Heart left ventricle (tissue), 16 donors: Measurements from ENCODE around the gene DCX. TPM values are rescaled to one million over a fixed set of nuclear protein-coding genes. Genes with fewer than 3 reads are reported as not detected.

Experiments
- ATAC-seq, 4 donors: fragments of 200-7000 bp; cut with Tn5 transposase; one replicate each; pipeline ENCODE4 v1.9.1; 2020 to 2022; ENCODE audit warnings: moderate library complexity in 4 of 4, mild to moderate bottlenecking in 3 of 4, moderate number of reproducible peaks in 1 of 4
- DNase-seq, 5 donors: peaks; one replicate each; pipeline ENCODE4 v3.0.0-alpha.2; 2020
- H3K27ac ChIP-seq, 12 donors: fragments of 200-600 bp; sonication (generic) in 4 of 12; one replicate each; pipeline versions ENCODE4 v1.5.0 to v1.8.0; 2016 to 2022; ENCODE audit warnings: mild to moderate bottlenecking in 2 of 12
- H3K27me3 ChIP-seq, 9 donors: fragments of 200-600 bp; sonication (generic) in 2 of 9; one replicate each; pipeline versions ENCODE4 v1.5.1 to v1.8.0; 2016 to 2022; ENCODE audit warnings: mild to moderate bottlenecking in 3 of 9
- H3K36me3 ChIP-seq, 9 donors: fragments of 200-600 bp; sonication (generic) in 2 of 9; one replicate each; pipeline versions ENCODE4 v1.5.0 to v1.8.0; 2018 to 2022; ENCODE audit warnings: mild to moderate bottlenecking in 2 of 9
- H3K4me1 ChIP-seq, 12 donors: fragments of 200-600 bp; sonication (generic) in 4 of 12; one replicate each; pipeline versions ENCODE4 v1.5.0 to v1.8.0; 2016 to 2022; ENCODE audit warnings: mild to moderate bottlenecking in 3 of 12
- H3K4me3 ChIP-seq, 12 donors: fragments of 200-600 bp; sonication (generic) in 4 of 12; one replicate each; pipeline versions ENCODE4 v1.5.0 to v1.8.0; 2017 to 2022; ENCODE audit warnings: mild to moderate bottlenecking in 9 of 12, moderate library complexity in 4 of 12
- H3K9me3 ChIP-seq, 12 donors: fragments of 200-600 bp; sonication (generic) in 4 of 12; one replicate each; pipeline versions ENCODE4 v1.5.0 to v1.8.0; 2016 to 2022; ENCODE audit warnings: mild to moderate bottlenecking in 1 of 12
- POLR2A ChIP-seq, 2 donors: fragments of 450-650 bp; IDR thresholded peaks; one replicate each; pipeline ENCODE4 v1.6.1; 2017; ENCODE audit warnings: antibody characterized with exemption in 2 of 2, mild to moderate bottlenecking in 2 of 2, moderate library complexity in 2 of 2
- WGBS, 4 donors: extraction: QIAGEN DNeasy Blood & Tissue Kit in 2 of 4; methylation state at CpG; one replicate each; pipeline versions ENCODE4 v1.1.5 to v1.1.7; 2013 to 2018; 5-methylcytosine and 5-hydroxymethylcytosine counted together
- intact Hi-C, 10 donors: fragments of 100-400 bp; cut with DNase I; formaldehyde crosslinking; loops; one replicate each; pipeline versions ENCODE4 v1.11.1 to v1.14.2; 2022
- polyA plus RNA-seq, 2 donors: library from polyadenylated mRNA; stranded (reverse); fragments of 200-250 nt; gene quantifications; one replicate each; pipeline ENCODE4 v1.2.3, GENCODE V29; 2013
- total RNA-seq, 9 donors: library from RNA; depleted of rRNA in 2 of 9; stranded (reverse); fragments of >200 nt in 2 of 9; fragmentation: NEBNext Ultra II Directional in 3 of 9; extraction: Animal tissue kit (Norgen Biotek cat#: 25700) in 3 of 9; gene quantifications; one replicate each; pipeline versions ENCODE4 v1.1.0 to v1.2.4, GENCODE V29; 2016 to 2023
- TF ChIP-seq, protein P1 (sequence below), 12 donors: fragments of 200-600 bp; sonication (generic) in 4 of 12; IDR thresholded peaks; one replicate each; pipeline versions ENCODE4 v1.5.0 to v1.8.0; 2018 to 2022; ENCODE audit warnings: antibody characterized with exemption in 12 of 12, mild to moderate bottlenecking in 5 of 12
- donor health status: ischemic (EF 13 %, LVEDD 7.1; RV severe dilation, severe dysfunction).
- donor health status: healthy with polysubstance abuse.
- donor health status: DM: no; HTN: yes; CAD: no.
- donor health status: DM: no; HTN: no; CAD: no.
- donor health status: ischemic (EF 25% LVEDD 6.9; RV normal size, moderate dysfunction).
- donor health status: ischemic (EF 25% LVEDD 5.7; RV mildly dilated, moderate dysfunction).
- donor health status: healthy.
- donor health status: DM: yes; HTN: yes; CAD: no.
- donor health status: ischemic (EF 35%, LVEDD 5.7; RV mildly dilated, moderate dysfunction).
- donor health status: nonischemic (EF 11% LVEDD 7.7; RV severe dilation, severe dysfunction).
- donor health status: DM: yes; HTN: yes; CAD: no.
- donor health status: PGD.
- donor health status: ischemic (EF 29% LVEDD 5.4; RV normal size, mild dysfunction).
- donor health status: nonischemic (EF 23%, LVEDD 6.1; RV moderate dilation, normal function).

The DCX gene
- total and polyA plus RNA-seq, 11 donors: 0.04 to 0.09 (median 0.07) TPM; not detected in 7

DNA sequence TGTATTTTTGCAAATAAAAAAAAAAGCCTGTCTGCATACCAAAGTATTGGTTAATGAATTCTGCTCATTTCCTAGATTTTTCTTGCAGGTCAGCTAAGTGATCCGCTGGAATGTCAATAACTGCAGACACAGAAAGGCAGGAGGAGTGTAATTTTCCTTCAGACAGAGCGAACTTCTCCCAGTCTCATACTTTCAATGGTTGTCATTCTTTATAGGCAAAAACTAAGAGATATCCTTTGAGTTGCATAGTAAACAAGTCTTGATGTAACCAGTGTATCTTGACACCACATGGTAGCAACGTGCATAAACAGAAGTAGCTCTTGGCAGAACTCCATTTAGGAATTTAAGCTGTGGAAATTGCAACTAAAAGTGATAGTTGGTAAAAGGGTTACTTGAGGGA is 149.9 kb downstream of the DCX start:
- TF ChIP-seq POLR2A (IDR thresholded peaks at IDR 0.05): no peak
- TF ChIP-seq, protein P1, sequence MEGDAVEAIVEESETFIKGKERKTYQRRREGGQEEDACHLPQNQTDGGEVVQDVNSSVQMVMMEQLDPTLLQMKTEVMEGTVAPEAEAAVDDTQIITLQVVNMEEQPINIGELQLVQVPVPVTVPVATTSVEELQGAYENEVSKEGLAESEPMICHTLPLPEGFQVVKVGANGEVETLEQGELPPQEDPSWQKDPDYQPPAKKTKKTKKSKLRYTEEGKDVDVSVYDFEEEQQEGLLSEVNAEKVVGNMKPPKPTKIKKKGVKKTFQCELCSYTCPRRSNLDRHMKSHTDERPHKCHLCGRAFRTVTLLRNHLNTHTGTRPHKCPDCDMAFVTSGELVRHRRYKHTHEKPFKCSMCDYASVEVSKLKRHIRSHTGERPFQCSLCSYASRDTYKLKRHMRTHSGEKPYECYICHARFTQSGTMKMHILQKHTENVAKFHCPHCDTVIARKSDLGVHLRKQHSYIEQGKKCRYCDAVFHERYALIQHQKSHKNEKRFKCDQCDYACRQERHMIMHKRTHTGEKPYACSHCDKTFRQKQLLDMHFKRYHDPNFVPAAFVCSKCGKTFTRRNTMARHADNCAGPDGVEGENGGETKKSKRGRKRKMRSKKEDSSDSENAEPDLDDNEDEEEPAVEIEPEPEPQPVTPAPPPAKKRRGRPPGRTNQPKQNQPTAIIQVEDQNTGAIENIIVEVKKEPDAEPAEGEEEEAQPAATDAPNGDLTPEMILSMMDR (IDR thresholded peaks at IDR 0.05): no peak
- ATAC-seq: no peak
- no peak for DNase-seq
- Histone ChIP-seq H3K4me3 (no peak overlapping the region), H3K36me3 (no peaks in the 10 kb centered on the region), H3K4me1 (no peaks in the 10 kb centered on the region), H3K9me3 (no peaks in the 10 kb centered on the region), H3K27me3 (peaks cover 0 to 52% (median 0%) of the 10 kb centered on the region in 9 donors), H3K27ac (no peak overlapping the region)
- WGBS, 4 donors: 47 to 70% (median 56%) methylated on average over 3 of the region's 3 CpGs
- intact Hi-C loops: loop anchor here in 6 of 10 donors (5.0 to 10.0 kb wide), 2 partner anchors 183 to 185 kb away; no protein-coding TSS in a partner anchor

DNA sequence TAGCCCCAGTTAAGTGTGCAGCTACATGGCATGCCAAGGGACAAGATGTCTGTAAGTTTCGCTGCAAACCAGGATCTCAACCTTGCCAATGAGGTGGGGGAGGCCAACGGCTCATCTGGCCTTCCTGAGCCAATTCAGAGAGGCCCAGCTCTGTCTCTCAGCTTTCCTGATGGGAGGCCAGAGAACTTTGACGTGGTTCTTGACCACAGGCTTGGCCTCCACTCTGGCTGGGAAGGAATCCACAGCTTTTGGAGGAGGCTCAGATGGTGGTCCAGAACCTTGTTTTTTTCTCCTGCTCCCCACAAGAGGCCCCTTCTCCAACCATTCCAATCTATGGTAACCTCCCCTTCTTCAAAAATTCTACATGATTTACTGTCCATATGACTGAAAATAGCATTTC is 151.5 kb downstream of the DCX start:
- H3K27me3 ChIP-seq: peaks cover 0 to 41% (median 0%) of the 10 kb centered on the region in 9 donors

DNA sequence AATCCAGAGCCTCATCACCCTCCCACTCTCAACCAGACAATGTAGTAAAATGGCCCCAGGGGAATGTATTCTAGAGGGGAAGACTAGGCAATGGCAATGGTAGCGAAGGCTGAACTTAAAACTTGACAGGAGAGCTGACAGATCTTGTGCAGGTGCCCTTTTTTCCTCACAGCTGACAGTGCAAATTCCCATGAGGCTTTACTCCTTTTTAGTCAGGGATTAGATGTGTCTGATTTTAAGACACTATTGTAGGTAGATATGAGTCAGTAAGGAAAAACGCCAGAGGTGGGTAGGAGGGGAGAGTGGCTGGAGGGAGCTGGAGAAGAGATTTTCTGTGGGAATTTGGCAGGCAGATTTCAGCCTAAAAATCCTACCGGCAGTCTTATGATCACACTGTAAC is 152.4 kb downstream of the DCX start:
- WGBS, 4 donors: 56 to 73% (median 64%) methylated on average over 3 of the region's 3 CpGs
- no peak for ATAC-seq

More for the DNA sequence above, 151.5 kb downstream of the DCX start:
- Histone ChIP-seq H3K4me1 (no peaks in the 10 kb centered on the region), H3K27ac (no peak overlapping the region), H3K36me3 (no peaks in the 10 kb centered on the region), H3K4me3 (no peak overlapping the region), H3K9me3 (no peaks in the 10 kb centered on the region)
- intact Hi-C loops: loop anchor here in 6 of 10 donors (5.0 to 10.0 kb wide), 2 partner anchors 184 to 187 kb away; no protein-coding TSS in a partner anchor
- ATAC-seq (no peak), DNase-seq (no peak)
- 53 to 72% (median 68%) methylated on average over 3 of the region's 3 CpGs for WGBS, 4 donors
- TF ChIP-seq POLR2A (IDR thresholded peaks at IDR 0.05): no peak
- TF ChIP-seq, protein P1 (IDR thresholded peaks at IDR 0.05): no peak

DNA sequence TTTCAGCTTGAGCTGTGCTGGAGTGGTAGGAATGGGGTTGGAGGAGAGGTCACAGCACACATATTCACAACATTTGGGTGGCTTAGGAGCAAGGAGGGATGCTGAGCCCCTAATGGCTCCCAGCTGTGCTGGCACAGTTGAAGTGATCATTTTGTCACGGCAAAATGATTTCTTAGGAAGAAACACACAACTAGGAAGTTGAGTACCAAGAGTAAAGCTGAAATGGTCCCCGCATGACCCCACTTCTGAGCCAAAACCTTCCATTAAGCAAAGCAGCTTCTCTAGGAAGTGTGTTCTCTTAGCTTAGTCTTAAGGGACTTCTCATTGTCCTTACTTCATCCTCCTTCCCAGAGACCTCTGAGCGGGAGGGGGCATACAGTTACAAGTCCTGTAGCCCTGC is 154.3 kb downstream of the DCX start:
- H3K9me3 ChIP-seq: no peaks in the 10 kb centered on the region
- no peak overlapping the region for H3K27ac ChIP-seq
- TF ChIP-seq POLR2A (IDR thresholded peaks at IDR 0.05): no peak
- TF ChIP-seq, protein P1 (IDR thresholded peaks at IDR 0.05): no peak
- DNase-seq (no peak), ATAC-seq (peak in 1 of 4 donors; percentile 22)
- H3K27me3 ChIP-seq: peaks cover 0 to 23% (median 0%) of the 10 kb centered on the region in 9 donors
- H3K36me3 ChIP-seq: no peaks in the 10 kb centered on the region
- WGBS, 4 donors: 50 to 85% (median 74%) methylated on average over 3 of the region's 3 CpGs
- intact Hi-C loops: no loop called here
- H3K4me1 ChIP-seq: no peaks in the 10 kb centered on the region
- no peak overlapping the region for H3K4me3 ChIP-seq

More for the DNA sequence above, 152.4 kb downstream of the DCX start:
- TF ChIP-seq, protein P1 (IDR thresholded peaks at IDR 0.05): no peak
- no peak for TF ChIP-seq POLR2A (IDR thresholded peaks at IDR 0.05)
- Histone ChIP-seq H3K4me1 (no peaks in the 10 kb centered on the region), H3K4me3 (no peak overlapping the region), H3K27ac (no peak overlapping the region), H3K27me3 (peaks cover 0 to 32% (median 0%) of the 10 kb centered on the region in 9 donors), H3K9me3 (no peaks in the 10 kb centered on the region), H3K36me3 (no peaks in the 10 kb centered on the region)
- intact Hi-C loops: no loop called here
- no peak for DNase-seq
